PC-9 (cell line): ENCODE data around the gene POU6F2.

Experiments used
- CTCF ChIP-seq: fragments of 200-600 bp; sonication (generic); conservative IDR thresholded peaks from 2 replicates; pipeline ENCODE4 v1.6.1; 2017; ENCODE audit warnings: mixed run types, antibody characterized with exemption, mild to moderate bottlenecking, moderate library complexity
- EZH2 ChIP-seq: fragments of 200-600 bp; sonication (generic); IDR thresholded peaks from 2 replicates; pipeline ENCODE4 v1.8.0; 2017; ENCODE audit warnings: antibody characterized with exemption, low read depth

- no peak for TF ChIP-seq CTCF
- TF ChIP-seq EZH2 = no peak
Measured at GRCh38 chr7:39459636-39460035, 481.9 kb downstream of the POU6F2 start.
